CD4-positive, alpha-beta T cell treated with Interferon alpha-2 for 1 hour (primary cell): ENCODE measurements around the gene SPATA20.

Experiments used
- DNase-seq, 2 donors: peaks; one replicate each; pipeline ENCODE4 v3.0.0-alpha.2; 2020 to 2022

The SPATA20 gene

GRCh38 chr17:50547035-50547735, at the start of gene SPATA20:
SPATA20 (plus strand) TSS chr17:50547174; CDS start chr17:50547209, 35 bp downstream.
- DNase-seq: peak; percentile 87 to 88

DNA sequence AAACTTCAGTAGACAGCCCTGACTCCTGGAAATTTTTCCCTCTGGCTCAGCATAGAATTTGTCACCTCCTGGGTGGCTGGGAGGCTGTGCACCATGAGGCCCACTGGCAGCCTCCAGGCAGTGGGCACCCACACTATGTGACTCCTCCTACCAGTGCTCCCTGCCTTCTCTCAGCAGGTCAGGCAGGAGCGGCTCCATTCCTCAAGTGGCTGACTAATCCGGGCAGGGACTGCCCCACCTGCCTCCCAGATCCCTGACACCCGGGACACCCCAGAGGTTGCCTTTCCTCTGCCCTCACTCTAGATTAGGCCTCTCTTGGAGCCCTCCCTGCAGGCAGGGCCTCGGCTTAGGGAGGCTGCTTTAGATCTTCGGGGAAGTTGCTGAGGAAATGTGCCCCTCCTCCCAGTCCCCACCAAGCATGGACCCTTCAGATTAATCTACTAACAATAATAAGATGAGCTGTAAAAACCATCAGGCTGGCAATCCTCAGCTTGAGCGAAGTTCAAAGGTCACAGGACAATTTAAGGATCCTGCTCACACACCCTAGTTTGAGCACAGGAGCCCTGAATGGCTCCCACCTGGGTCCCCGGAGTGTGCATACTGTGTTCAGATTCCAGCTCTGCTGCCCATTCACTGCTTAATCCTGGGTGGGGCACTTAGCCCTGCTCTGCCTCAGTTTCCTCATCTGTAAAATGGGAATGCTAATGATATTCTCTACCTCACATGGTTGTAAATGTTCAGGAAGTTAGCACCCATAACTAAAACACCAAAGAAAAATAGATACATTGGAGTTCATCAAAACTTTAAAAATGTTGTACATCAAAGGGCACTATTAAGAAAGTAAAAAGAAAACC, 48.7 kb upstream of the SPATA20 start:
- no peak for DNase-seq

DNA sequence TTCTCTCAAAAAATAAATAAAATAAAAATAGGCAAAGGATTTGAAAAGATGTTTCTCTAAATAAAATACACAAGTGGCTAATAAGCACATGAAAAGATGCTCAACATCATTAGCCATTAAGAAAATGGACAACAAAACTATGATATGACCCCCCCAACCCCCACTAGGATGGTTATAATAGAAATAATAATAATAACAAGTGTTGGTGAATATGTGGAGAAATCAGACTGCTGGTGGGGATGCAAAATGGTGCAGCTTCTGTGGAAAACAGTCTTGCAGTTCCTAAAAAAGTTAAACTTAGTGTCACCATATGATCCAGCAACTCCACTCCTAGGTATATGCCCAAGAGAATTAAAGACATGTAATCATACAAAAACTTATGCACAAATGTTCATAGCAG, 47.7 kb upstream of the SPATA20 start:
- no peak for DNase-seq

DNA sequence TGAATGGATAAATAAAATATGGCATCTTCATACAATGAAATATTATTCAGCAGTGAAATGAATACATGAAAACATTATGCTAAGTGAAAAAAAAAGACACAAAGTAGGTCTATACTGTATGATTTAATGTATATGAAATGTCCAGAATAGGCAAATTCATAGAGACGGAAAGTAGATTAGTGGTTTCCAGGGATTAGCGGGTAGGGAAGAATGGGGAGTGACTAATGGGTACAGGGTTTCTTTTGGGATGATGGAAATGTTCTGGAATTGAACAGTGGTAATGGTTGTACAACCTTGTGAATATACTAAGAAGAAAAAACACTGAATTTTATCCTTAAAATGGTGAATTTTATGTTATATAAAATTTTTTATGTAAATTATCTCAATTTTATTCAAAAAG, 47.3 kb upstream of the SPATA20 start:
- DNase-seq: no peak

DNA sequence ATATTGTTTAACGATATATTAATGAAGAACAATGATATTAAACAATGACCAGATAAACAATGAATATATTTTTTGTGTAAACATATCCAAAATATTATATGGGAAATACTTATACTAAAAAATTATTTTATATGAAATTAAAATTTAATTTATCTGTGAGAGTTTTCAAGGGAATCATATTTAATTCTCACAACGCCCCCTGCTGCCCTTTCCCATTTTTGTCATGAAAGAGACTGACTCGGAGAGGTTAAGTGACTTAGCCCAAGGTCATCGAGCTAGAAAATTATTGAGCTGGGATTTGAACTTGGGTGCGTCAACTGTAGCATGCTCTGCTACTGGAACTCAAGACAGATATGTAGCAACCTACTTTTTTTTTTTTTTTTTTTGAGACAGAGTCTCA, 45.9 kb upstream of the SPATA20 start:
- DNase-seq: peak in 1 of 2 donors; percentile 52

GRCh38 chr17:50502301-50502990, 44.5 kb upstream of the SPATA20 start:
- DNase-seq: no peak

- DNase-seq: no peak
Measured at GRCh38 chr17:50505591-50506130, 41.3 kb upstream of the SPATA20 start.

DNA sequence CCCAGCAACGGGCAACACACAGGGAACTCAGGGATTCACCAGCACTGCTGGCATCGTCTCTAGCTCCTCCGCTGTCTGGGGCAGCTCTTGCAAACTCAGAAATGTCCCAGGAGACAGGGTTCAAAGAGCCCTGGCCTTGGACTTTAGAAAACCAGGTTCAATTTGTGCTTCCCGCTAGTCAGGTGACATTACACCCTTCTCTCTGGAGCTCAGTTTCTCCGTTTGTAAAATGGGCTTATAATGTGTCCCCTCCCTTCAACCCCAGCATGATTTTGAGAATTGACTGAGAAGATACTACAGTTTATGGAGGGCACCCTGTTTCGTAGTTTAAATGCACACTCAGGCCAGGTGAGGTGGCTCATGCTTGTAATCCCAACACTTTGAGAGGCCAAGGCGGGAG, 40.7 kb upstream of the SPATA20 start:
- DNase-seq: no peak

GRCh38 chr17:50507871-50508572, 39.0 kb upstream of the SPATA20 start, which contains the start of gene MYCBPAP:
MYCBPAP (plus strand) TSS chr17:50508439; CDS start chr17:50508675, 236 bp downstream.
- DNase-seq: peak; percentile 82 to 87

- no peak for DNase-seq
Measured at GRCh38 chr17:50508573-50509460, 38.2 kb upstream of the SPATA20 start.

- DNase-seq: peak; percentile 38 to 72
Measured at GRCh38 chr17:50511058-50511457, 35.9 kb upstream of the SPATA20 start.

- DNase-seq: no peak
Measured at GRCh38 chr17:50513495-50513894, 33.5 kb upstream of the SPATA20 start.

- no peak for DNase-seq
Measured at GRCh38 chr17:50514388-50514787, 32.6 kb upstream of the SPATA20 start.

- DNase-seq: no peak
Measured at GRCh38 chr17:50514936-50515702, 31.9 kb upstream of the SPATA20 start.

DNA sequence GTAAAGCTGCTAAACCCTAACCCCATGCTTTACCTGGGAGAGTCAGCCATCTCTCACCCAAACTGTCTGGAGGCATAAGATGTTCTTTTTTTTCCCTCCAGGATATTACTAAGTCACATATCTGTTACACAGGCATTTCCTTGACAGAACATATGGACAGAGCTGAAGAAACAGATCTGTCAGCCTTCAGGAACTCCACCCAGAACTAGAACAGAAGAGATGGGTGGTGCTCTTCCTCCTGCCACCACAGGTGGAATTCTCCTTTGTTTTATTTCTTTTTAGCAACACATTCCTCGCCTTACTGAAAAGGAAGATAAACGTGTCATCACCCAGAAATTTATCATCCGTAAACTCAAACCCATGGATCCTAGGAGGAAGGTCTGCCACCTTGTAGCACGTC, 30.0 kb upstream of the SPATA20 start:
- DNase-seq: no peak

- DNase-seq: no peak
Measured at GRCh38 chr17:50517504-50518383, 29.2 kb upstream of the SPATA20 start.

GRCh38 chr17:50518384-50519023, 28.5 kb upstream of the SPATA20 start:
- no peak for DNase-seq

DNA sequence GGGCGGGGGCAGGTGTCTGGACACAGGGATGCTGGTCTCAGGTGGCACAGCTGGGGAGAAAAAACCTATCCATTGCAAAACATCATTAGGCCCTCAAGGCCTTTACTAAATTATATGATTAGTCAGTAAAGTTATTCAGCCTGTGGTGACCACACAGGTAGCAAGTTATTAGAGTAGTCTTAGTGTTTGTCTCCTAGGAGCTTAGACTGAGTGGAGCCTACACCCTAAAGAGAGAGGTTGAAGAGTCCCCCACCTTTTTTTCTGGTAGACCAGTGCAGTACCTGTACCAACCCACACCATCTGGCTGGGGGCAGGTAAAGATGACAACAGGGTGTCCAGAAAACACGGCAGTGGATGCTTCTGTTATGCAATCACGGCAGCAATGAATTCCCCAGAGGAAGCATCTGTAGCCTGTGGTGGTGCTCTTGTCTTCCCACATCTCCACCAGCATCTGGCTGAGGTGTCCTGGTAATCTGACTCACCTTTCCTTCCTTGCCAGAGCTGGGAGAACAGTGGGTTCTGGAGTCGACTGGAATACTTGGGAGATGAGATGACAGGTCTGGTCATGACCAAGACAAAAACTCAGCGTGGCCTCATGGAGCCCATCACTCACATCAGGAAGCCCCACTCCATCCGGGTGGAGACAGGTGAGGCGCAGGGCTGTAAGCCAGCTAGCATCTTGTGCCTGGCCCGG, 27.7 kb upstream of the SPATA20 start:
- no peak for DNase-seq
